Subcutaneous abdominal adipose tissue (tissue), 5 donors: ENCODE results near the gene S1PR4.

ENCODE experiments used
- H3K27ac ChIP-seq: one replicate; pipeline ENCODE4 v1.7.0; 2013; ENCODE audit warnings: low read depth, mild to moderate bottlenecking, inconsistent platforms, low read length, moderate library complexity
- H3K27me3 ChIP-seq, 5 donors: one replicate each; pipeline ENCODE4 v1.7.0; 2013; ENCODE audit warnings: low read length in 5 of 5, inconsistent platforms in 1 of 5; ENCODE audit not compliant: control insufficient read depth in 5 of 5, insufficient read depth in 4 of 5
- H3K36me3 ChIP-seq, 5 donors: one replicate each; pipeline ENCODE4 v1.7.0; 2013; ENCODE audit warnings: low read length in 5 of 5; ENCODE audit not compliant: control insufficient read depth in 5 of 5, insufficient read depth in 5 of 5
- H3K4me1 ChIP-seq, 5 donors: one replicate each; pipeline ENCODE4 v1.7.0; 2013; ENCODE audit warnings: low read length in 5 of 5, mild to moderate bottlenecking in 3 of 5, moderate library complexity in 1 of 5; ENCODE audit not compliant: control insufficient read depth in 5 of 5, insufficient read depth in 5 of 5
- H3K4me3 ChIP-seq, 5 donors: one replicate each; pipeline ENCODE4 v1.7.0; 2013; ENCODE audit warnings: low read length in 5 of 5, low read depth in 1 of 5
- H3K9ac ChIP-seq, 5 donors: one replicate each; pipeline ENCODE4 v1.7.0; 2013; ENCODE audit warnings: low read length in 5 of 5, mild to moderate bottlenecking in 4 of 5, moderate library complexity in 3 of 5
- H3K9me3 ChIP-seq, 5 donors: one replicate each; pipeline ENCODE4 v1.7.0; 2013; ENCODE audit warnings: low read length in 5 of 5; ENCODE audit not compliant: control insufficient read depth in 5 of 5
- donor health status: healthy.
- donor health status: healthy.
- donor health status: healthy.
- donor health status: healthy.
- donor health status: healthy.

Gene S1PR4

DNA sequence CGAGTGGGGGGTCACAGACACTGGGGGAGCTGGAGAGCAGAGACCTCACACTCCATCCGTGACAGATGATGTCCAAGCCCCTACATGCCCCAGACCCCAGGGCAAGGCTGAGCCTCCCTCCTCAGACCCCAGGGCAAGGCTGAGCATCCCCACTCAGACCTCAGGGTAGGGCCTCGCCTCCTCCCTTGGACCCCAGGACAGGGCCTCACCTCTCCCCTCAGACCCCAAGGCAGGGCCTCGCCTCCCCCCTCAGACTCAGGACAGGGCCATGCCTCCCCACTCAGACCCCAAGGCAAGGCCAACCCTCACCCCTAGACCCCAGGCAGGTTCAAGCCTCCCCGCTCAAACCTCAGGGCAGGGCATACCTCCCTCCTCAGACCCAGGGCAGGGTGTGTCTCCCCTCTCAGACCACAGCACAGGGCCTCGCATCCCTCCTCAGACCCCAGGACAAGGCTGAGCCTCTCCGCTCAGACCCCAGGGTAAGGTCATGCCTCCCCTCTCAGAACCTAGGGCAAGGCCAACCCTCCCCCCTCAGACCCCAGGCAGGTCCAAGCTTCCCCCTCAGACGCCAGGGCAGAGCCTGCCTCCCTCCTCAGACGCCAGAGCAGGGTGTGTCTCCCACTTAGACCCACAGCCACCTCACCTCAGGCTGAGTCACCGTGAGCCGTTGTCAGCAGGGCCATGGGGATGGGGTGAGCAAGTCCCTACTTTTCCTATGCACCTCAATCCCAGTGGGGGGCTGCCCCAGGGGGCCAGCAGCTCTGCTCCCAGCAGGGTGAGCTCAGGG, 1.7 kb upstream of the S1PR4 start:
- Histone ChIP-seq H3K9ac (peak overlapping the region in 2 of 5 donors; percentile 12 to 51), H3K27me3 (peaks cover 0 to 6% (median 3%) of the 10 kb centered on the region in 5 donors), H3K36me3 (no peaks in the 10 kb centered on the region), H3K27ac (no peak overlapping the region), H3K9me3 (no peaks in the 10 kb centered on the region), H3K4me3 (no peak overlapping the region), H3K4me1 (peaks cover 0 to 45% (median 24%) of the 10 kb centered on the region in 5 donors)

DNA sequence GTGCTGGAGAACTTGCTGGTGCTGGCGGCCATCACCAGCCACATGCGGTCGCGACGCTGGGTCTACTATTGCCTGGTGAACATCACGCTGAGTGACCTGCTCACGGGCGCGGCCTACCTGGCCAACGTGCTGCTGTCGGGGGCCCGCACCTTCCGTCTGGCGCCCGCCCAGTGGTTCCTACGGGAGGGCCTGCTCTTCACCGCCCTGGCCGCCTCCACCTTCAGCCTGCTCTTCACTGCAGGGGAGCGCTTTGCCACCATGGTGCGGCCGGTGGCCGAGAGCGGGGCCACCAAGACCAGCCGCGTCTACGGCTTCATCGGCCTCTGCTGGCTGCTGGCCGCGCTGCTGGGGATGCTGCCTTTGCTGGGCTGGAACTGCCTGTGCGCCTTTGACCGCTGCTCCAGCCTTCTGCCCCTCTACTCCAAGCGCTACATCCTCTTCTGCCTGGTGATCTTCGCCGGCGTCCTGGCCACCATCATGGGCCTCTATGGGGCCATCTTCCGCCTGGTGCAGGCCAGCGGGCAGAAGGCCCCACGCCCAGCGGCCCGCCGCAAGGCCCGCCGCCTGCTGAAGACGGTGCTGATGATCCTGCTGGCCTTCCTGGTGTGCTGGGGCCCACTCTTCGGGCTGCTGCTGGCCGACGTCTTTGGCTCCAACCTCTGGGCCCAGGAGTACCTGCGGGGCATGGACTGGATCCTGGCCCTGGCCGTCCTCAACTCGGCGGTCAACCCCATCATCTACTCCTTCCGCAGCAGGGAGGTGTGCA, 587 bp downstream of the S1PR4 start:
- Histone ChIP-seq H3K9ac (peak overlapping the region in 3 of 5 donors; percentile 23 to 58 (median 41)), H3K27ac (no peak overlapping the region), H3K36me3 (no peaks in the 10 kb centered on the region), H3K4me1 (peaks cover 0 to 45% (median 24%) of the 10 kb centered on the region in 5 donors), H3K27me3 (peaks cover 0 to 6% (median 2%) of the 10 kb centered on the region in 5 donors), H3K9me3 (no peaks in the 10 kb centered on the region), H3K4me3 (peak overlapping the region in 3 of 5 donors; percentile 9 to 49 (median 45))

DNA sequence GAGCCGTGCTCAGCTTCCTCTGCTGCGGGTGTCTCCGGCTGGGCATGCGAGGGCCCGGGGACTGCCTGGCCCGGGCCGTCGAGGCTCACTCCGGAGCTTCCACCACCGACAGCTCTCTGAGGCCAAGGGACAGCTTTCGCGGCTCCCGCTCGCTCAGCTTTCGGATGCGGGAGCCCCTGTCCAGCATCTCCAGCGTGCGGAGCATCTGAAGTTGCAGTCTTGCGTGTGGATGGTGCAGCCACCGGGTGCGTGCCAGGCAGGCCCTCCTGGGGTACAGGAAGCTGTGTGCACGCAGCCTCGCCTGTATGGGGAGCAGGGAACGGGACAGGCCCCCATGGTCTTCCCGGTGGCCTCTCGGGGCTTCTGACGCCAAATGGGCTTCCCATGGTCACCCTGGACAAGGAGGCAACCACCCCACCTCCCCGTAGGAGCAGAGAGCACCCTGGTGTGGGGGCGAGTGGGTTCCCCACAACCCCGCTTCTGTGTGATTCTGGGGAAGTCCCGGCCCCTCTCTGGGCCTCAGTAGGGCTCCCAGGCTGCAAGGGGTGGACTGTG, 1.2 kb downstream of the S1PR4 start:
- Histone ChIP-seq H3K4me3 (peak overlapping the region in 3 of 5 donors; percentile 19 to 49 (median 45)), H3K27ac (no peak overlapping the region), H3K9ac (peak overlapping the region in 1 of 5 donors; percentile 23), H3K4me1 (peaks cover 0 to 48% (median 27%) of the 10 kb centered on the region in 5 donors), H3K27me3 (peaks cover 0 to 6% (median 2%) of the 10 kb centered on the region in 5 donors), H3K9me3 (no peaks in the 10 kb centered on the region), H3K36me3 (no peaks in the 10 kb centered on the region)

DNA sequence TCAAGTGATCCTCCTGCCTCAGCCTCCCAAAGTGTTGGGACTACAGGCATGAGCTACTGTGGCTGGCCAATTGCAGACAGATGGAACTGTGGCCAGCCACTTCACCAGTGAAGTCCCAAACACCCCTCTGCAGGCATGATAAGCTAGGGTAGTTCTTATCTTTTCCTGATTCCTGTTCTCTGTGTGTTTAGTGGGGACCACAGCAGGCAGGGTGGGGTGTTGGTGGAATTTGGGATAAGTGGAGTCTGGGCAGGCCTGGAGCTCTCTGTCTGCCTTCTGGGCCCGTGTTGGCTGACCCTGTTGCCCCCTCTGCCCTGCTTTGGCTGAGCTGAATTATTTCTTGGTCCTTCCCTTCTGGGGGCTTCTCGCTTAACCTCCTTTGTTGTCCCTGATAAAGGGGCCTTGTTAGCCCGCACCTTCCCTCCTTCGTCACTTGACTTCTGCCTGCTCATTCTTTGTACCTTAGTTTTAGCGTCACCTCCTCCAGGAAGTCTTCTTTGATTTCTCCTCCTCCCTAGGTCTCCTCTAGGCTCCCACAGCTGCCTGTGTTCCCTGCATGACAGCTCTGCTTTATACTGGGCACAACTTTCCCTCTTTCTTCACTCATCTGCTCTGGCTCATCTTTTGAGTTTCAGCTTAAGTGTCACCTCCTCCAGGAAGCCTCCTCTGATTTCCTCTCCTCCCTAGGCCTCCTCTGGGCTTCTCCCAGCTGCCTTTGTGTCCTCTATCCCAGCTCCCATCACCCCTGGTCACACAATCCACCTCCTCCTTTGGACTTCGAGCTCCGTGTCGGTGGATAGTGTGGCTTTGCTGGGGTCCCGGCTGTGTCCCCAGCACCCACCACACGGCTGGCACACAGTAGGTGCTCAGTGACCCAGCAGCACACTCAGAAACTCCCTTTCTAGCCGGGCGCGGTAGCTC, 5.4 kb downstream of the S1PR4 start:
- H3K27me3 ChIP-seq: no peaks in the 10 kb centered on the region
- H3K4me1 ChIP-seq: peaks cover 9 to 56% (median 39%) of the 10 kb centered on the region in 5 donors
- H3K36me3 ChIP-seq: peaks cover 0 to 1% (median 0%) of the 10 kb centered on the region in 5 donors
- no peak overlapping the region for H3K9ac ChIP-seq
- H3K27ac ChIP-seq: no peak overlapping the region
- no peak overlapping the region for H3K4me3 ChIP-seq
- H3K9me3 ChIP-seq: no peaks in the 10 kb centered on the region

DNA sequence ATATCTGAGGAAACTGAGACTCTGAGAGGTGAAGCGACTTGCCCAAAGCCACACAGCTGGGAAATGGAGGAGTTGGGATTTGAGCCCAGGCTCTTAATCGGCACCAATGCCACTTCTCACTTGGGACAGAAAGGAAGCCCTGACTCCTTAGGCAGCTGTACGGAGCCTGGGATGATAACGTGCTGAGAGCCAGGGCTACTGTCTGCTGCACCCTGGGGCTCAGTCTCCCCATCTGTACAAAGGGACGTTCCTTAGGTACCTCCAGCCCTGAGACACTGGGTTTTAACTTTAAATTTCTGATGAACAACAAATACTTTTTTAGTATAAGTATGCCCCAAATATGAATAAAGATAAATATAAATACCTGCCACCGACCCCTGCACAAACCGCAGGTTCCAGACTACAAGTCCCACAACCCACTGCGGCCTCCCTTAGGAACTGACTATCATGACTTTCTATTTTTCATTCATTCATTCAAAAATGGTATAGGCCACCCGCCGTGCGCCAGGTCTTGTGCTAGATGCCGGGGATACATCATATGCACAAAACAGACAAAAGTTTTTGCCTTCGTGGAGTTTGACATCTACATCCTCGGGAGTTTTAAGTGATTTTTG, 6.4 kb downstream of the S1PR4 start:
- H3K27me3 ChIP-seq: no peaks in the 10 kb centered on the region
- H3K36me3 ChIP-seq: peaks cover 0 to 6% (median 0%) of the 10 kb centered on the region in 5 donors
- peak overlapping the region; percentile 93 for H3K27ac ChIP-seq
- H3K4me3 ChIP-seq: peak overlapping the region; percentile 87 to 94 (median 89)
- peak overlapping the region in 3 of 5 donors; percentile 41 to 88 (median 77) for H3K9ac ChIP-seq
- no peaks in the 10 kb centered on the region for H3K9me3 ChIP-seq
- H3K4me1 ChIP-seq: peaks cover 9 to 46% (median 34%) of the 10 kb centered on the region in 5 donors

DNA sequence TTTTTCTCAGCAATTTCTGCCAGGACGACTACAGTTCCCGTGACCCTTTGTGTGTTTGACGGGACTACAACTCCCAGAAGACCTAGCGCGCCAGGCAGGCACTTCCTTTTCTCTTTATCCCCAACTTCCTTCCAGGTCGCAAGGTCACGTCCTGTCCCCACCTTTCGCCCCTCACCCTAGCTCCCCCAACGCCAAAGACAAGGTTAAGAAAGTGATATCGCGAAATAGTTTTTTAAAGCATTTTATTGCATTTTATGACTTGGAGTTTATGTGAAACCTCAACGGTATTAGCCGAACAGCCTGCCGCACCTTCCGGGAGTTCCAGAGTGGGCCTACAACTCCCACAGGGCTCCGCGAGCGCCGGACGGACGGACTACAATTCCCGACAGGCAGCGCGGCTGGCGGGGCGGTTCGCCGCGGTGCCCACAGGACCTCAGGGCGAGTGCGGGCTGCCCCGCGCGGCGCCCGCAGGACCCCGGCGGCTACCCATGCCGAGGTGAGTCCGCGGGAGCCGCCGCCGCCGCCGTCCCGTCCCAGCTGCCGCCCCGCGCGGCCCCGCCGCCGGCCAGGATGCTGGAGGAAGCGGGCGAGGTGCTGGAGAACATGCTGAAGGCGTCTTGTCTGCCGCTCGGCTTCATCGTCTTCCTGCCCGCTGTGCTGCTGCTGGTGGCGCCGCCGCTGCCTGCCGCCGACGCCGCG, 7.0 kb downstream of the S1PR4 start, which contains the start of gene NCLN:
TSS of gene NCLN (plus strand) at position 470 of the 699 bp plus-strand sequence. CDS start at position 571, 101 bp downstream.
- Histone ChIP-seq H3K9ac (peak within 1 kb of the TSS in 4 of 5 donors; percentile 85 to 90 (median 88)), H3K4me1 (peaks cover 9 to 40% (median 31%) of the 10 kb centered on the region in 5 donors), H3K4me3 (peak within 1 kb of the TSS; percentile 87 to 94 (median 89)), H3K27ac (peak within 1 kb of the TSS; percentile 93), H3K9me3 (no peaks in the 10 kb centered on the region), H3K27me3 (no peaks in the 10 kb centered on the region), H3K36me3 (peaks cover 0 to 6% (median 0%) of the 10 kb centered on the region in 5 donors)

DNA sequence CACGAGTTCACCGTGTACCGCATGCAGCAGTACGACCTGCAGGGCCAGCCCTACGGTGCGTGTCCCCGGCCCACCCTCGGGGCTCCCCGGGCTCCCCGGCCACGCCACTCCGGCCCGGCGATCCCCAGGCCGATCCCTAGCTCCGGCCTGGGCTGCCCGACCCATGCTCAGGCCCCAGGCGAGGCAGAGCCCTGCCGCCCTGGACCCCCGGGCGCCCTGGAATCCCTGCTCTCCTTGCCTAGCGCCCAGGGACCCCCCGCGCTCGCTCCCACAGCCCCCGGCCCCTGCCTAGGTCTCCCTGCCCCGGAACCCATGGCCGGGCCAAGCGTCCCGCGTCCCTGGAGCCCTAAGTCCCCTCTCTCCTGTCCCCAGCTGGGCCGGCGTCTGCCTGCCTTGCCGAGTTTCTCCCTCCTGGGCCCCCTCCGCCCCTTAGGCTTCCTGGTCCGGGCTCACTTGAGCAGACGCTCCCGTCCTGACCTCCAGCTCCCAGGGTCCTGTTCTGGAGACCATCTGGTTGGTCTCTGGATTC, 7.7 kb downstream of the S1PR4 start:
- Histone ChIP-seq H3K27ac (peak overlapping the region; percentile 41), H3K4me1 (peaks cover 9 to 36% (median 31%) of the 10 kb centered on the region in 5 donors), H3K36me3 (peaks cover 0 to 6% (median 0%) of the 10 kb centered on the region in 5 donors), H3K4me3 (peak overlapping the region; percentile 65 to 94 (median 89)), H3K9me3 (no peaks in the 10 kb centered on the region), H3K9ac (peak overlapping the region in 4 of 5 donors; percentile 85 to 90 (median 88)), H3K27me3 (no peaks in the 10 kb centered on the region)

DNA sequence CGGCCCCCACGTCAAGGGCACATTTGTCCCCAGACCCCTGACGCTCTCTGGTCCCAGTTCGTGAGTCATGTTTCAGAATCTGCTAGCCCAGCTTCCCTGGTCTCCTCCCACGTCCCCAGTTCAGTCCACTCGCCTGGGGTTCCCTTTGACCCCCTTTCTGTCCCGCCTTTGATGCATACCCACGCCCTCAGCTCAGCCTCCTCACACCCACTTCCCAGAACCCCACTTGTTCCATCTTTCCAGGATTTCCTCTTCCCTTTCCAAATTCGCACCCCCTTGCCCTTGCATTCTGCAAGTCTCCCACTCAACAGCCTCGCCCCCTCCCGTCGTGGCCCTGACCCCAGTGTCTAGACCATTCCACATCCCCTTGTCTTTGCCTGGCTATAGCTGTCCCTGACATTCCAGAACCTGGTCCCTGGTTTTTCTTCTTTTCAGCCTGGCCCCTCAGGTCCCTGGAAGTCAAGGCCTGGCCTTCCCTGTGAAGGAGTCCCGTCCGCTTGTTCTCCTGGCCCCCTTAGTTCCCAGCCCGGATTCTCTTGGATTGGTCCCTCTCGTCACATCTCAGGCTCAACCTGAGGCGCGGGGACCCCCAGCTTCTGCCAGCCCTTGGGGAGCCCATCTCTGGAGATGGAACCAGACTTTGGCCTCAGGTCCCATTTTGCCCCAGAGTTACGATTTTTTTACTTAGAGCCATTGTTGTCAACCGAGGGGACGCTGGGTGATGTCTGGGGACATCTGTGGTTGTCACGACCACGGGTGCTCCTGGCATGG, 8.5 kb downstream of the S1PR4 start:
- H3K36me3 ChIP-seq: peaks cover 0 to 6% (median 0%) of the 10 kb centered on the region in 5 donors
- no peaks in the 10 kb centered on the region for H3K9me3 ChIP-seq
- H3K27ac ChIP-seq: no peak overlapping the region
- H3K27me3 ChIP-seq: no peaks in the 10 kb centered on the region
- H3K4me1 ChIP-seq: peaks cover 9 to 36% (median 31%) of the 10 kb centered on the region in 5 donors
- H3K4me3 ChIP-seq: peak overlapping the region; percentile 65 to 94 (median 89)
- peak overlapping the region in 4 of 5 donors; percentile 85 to 90 (median 88) for H3K9ac ChIP-seq
